Vagina (tissue), 2 donors: ENCODE results near the gene RPL22. TPM values are rescaled to one million over a fixed set of nuclear protein-coding genes. Genes with fewer than 3 reads are reported as not detected.

Experiments used
- DNase-seq, 2 donors: peaks; one replicate each; pipeline ENCODE4 v3.0.0-alpha.2; 2017; ENCODE audit errors: extremely low spot score in 2 of 2
- H3K27ac ChIP-seq: fragments of 200-600 bp; sonication (generic); one replicate; pipeline ENCODE4 v1.5.1; 2019
- H3K27me3 ChIP-seq: fragments of 200-600 bp; sonication (generic); one replicate; pipeline ENCODE4 v1.5.1; 2019
- H3K36me3 ChIP-seq, 2 donors: fragments of 200-600 bp; sonication (generic); one replicate each; pipeline ENCODE4 v1.5.1; 2017 to 2019
- H3K4me1 ChIP-seq: fragments of 200-600 bp; sonication (generic); one replicate; pipeline ENCODE4 v1.5.1; 2019
- H3K4me3 ChIP-seq, 2 donors: fragments of 200-600 bp; sonication (generic); 1 replicate in 1 of 2; 2 replicates in 1 of 2; pipeline ENCODE4 v1.5.1; 2016 to 2019
- H3K9me3 ChIP-seq: fragments of 200-600 bp; sonication (generic); one replicate; pipeline ENCODE4 v1.5.1; 2019
- CTCF ChIP-seq, 3 experiments: fragments of 450-650 bp in 2 of 3; fragments of 200-600 bp in 1 of 3; sonication (generic) in 1 of 3; IDR thresholded peaks; one replicate each; pipeline ENCODE4 v1.5.1; 2017 to 2019; ENCODE audit warnings: antibody characterized with exemption in 3 of 3, mild to moderate bottlenecking in 2 of 3, moderate library complexity in 2 of 3
- POLR2A ChIP-seq, 2 donors: fragments of 450-650 bp; IDR thresholded peaks; one replicate each; pipeline ENCODE4 v1.6.1; 2017; ENCODE audit warnings: antibody characterized with exemption in 2 of 2, mild to moderate bottlenecking in 2 of 2, moderate library complexity in 2 of 2
- POLR2AphosphoS5 ChIP-seq, 2 donors: sonication (generic); formaldehyde crosslinking; IDR thresholded peaks; one replicate each; pipeline ENCODE4 v1.9.0; 2017; ENCODE audit warnings: antibody characterized with exemption in 2 of 2, mild to moderate bottlenecking in 2 of 2, low read depth in 1 of 2; ENCODE audit not compliant: insufficient read depth in 1 of 2
- intact Hi-C: fragments of 100-400 bp; cut with DNase I; formaldehyde crosslinking; loops from one replicate; pipeline ENCODE4 v1.15.1; 2023
- total RNA-seq: library from RNA; depleted of rRNA; stranded (reverse); fragments of >200 nt; gene quantifications from one replicate; pipeline ENCODE4 v1.2.3, GENCODE V29; 2016

Gene RPL22
- total RNA-seq, 1 donor from 2014 or later = 154 TPM

GRCh38 chr1:6152181-6152580, 47.2 kb downstream of the RPL22 start:
- intact Hi-C loops = no loop called here
- H3K4me1 ChIP-seq = peaks cover 8% of the 10 kb centered on the region
- no peak overlapping the region for H3K27ac ChIP-seq
- TF ChIP-seq POLR2A (IDR thresholded peaks at IDR 0.05) (no peak), POLR2AphosphoS5 (IDR thresholded peaks at IDR 0.05; ENCODE audit: insufficient read depth in 1 of 2, low read depth in 1 of 2) (no peak), CTCF (IDR thresholded peaks at IDR 0.05) (no peak)
- no peaks in the 10 kb centered on the region for H3K36me3 ChIP-seq
- no peak for DNase-seq
- no peaks in the 10 kb centered on the region for H3K9me3 ChIP-seq
- no peak overlapping the region for H3K4me3 ChIP-seq
- H3K27me3 ChIP-seq = no peaks in the 10 kb centered on the region

GRCh38 chr1:6151291-6151822, 48.0 kb downstream of the RPL22 start:
- TF ChIP-seq CTCF (IDR thresholded peaks at IDR 0.05) (no peak), POLR2A (IDR thresholded peaks at IDR 0.05) (no peak), POLR2AphosphoS5 (IDR thresholded peaks at IDR 0.05; ENCODE audit: insufficient read depth in 1 of 2, low read depth in 1 of 2) (no peak)
- DNase-seq = no peak
- Histone ChIP-seq H3K4me1 (peaks cover 8% of the 10 kb centered on the region), H3K27ac (no peak overlapping the region), H3K9me3 (no peaks in the 10 kb centered on the region), H3K27me3 (no peaks in the 10 kb centered on the region), H3K36me3 (no peaks in the 10 kb centered on the region), H3K4me3 (no peak overlapping the region)
- intact Hi-C loops = no loop called here

GRCh38 chr1:6150006-6150938, 49.1 kb downstream of the RPL22 start:
- H3K27me3 ChIP-seq = no peaks in the 10 kb centered on the region
- intact Hi-C loops = no loop called here

GRCh38 chr1:6149597-6149996, 49.8 kb downstream of the RPL22 start:
- Histone ChIP-seq H3K27ac (no peak overlapping the region), H3K9me3 (no peaks in the 10 kb centered on the region), H3K4me3 (no peak overlapping the region), H3K36me3 (no peaks in the 10 kb centered on the region), H3K27me3 (no peaks in the 10 kb centered on the region), H3K4me1 (peaks cover 8% of the 10 kb centered on the region)
- intact Hi-C loops = no loop called here
- no peak for DNase-seq
- TF ChIP-seq POLR2A (IDR thresholded peaks at IDR 0.05) (no peak), POLR2AphosphoS5 (IDR thresholded peaks at IDR 0.05; ENCODE audit: insufficient read depth in 1 of 2, low read depth in 1 of 2) (no peak), CTCF (IDR thresholded peaks at IDR 0.05) (no peak)

More at GRCh38 chr1:6150006-6150938, 49.1 kb downstream of the RPL22 start:
- Histone ChIP-seq H3K36me3 (no peaks in the 10 kb centered on the region), H3K4me3 (no peak overlapping the region), H3K9me3 (no peaks in the 10 kb centered on the region), H3K4me1 (peaks cover 8% of the 10 kb centered on the region), H3K27ac (no peak overlapping the region)
- TF ChIP-seq CTCF (IDR thresholded peaks at IDR 0.05) = no peak
- no peak for TF ChIP-seq POLR2A (IDR thresholded peaks at IDR 0.05)
- no peak for TF ChIP-seq POLR2AphosphoS5 (IDR thresholded peaks at IDR 0.05; ENCODE audit: insufficient read depth in 1 of 2, low read depth in 1 of 2)
- DNase-seq = no peak
